Mucosa of descending colon (tissue), 3 donors: ENCODE results near the gene PMS1. TPM values are rescaled to one million over a fixed set of nuclear protein-coding genes. Genes with fewer than 3 reads are reported as not detected.

Experiments
- ATAC-seq: fragments of 200-7000 bp; cut with Tn5 transposase; one replicate; pipeline ENCODE4 v1.9.1; 2020; ENCODE audit warnings: mild to moderate bottlenecking, moderate library complexity
- DNase-seq, 3 donors: peaks; one replicate each; pipeline ENCODE4 v3.0.0-alpha.2; 2020
- H3K36me3 ChIP-seq: fragments of 200-600 bp; one replicate; pipeline ENCODE4 v1.8.0; 2021; ENCODE audit warnings: low read depth, mild to moderate bottlenecking
- H3K4me1 ChIP-seq: fragments of 200-600 bp; one replicate; pipeline ENCODE4 v1.8.0; 2021; ENCODE audit warnings: low read depth, mild to moderate bottlenecking
- H3K4me3 ChIP-seq: fragments of 200-600 bp; one replicate; pipeline ENCODE4 v1.8.0; 2021; ENCODE audit warnings: mild to moderate bottlenecking
- H3K9me3 ChIP-seq: fragments of 200-600 bp; one replicate; pipeline ENCODE4 v1.8.0; 2021; ENCODE audit warnings: mild to moderate bottlenecking
- intact Hi-C, 2 donors: fragments of 100-400 bp; cut with DNase I in 1 of 2; cut with micrococcal nuclease in 1 of 2; formaldehyde crosslinking; loops; one replicate each; pipeline versions ENCODE4 v1.11.0 to v1.11.1; 2022; cut with DNase I, micrococcal nuclease
- total RNA-seq, 3 donors: library from RNA; stranded (reverse); fragmentation: NEBNext Ultra II Directional in 2 of 3; extraction: Animal tissue kit (Norgen Biotek cat#: 25700) in 2 of 3; gene quantifications; one replicate each; pipeline versions ENCODE4 v1.2.1 to v1.2.4, GENCODE V29; 2021 to 2023
- TF ChIP-seq, protein P1 (sequence below): fragments of 200-600 bp; IDR thresholded peaks from one replicate; pipeline ENCODE4 v1.8.0; 2022; ENCODE audit warnings: antibody characterized with exemption, mild to moderate bottlenecking
- donor health status: DM: no; HTN: no; CAD: no; lungs with moderate emphysema.
- donor health status: DM: no; HTN: no; CAD: no.
- donor health status: DM: no; HTN: yes; CAD: no.

Gene PMS1
- total RNA-seq, 3 donors from 2014 or later = 13.5 to 30.3 (median 17.2) TPM

GRCh38 chr2:189799030-189799331, 14.7 kb downstream of the PMS1 start:
- no peak overlapping the region for H3K4me3 ChIP-seq
- H3K36me3 ChIP-seq = no peaks in the 10 kb centered on the region
- no peak for ATAC-seq
- H3K9me3 ChIP-seq = no peaks in the 10 kb centered on the region
- H3K4me1 ChIP-seq = no peaks in the 10 kb centered on the region
- TF ChIP-seq, protein P1, sequence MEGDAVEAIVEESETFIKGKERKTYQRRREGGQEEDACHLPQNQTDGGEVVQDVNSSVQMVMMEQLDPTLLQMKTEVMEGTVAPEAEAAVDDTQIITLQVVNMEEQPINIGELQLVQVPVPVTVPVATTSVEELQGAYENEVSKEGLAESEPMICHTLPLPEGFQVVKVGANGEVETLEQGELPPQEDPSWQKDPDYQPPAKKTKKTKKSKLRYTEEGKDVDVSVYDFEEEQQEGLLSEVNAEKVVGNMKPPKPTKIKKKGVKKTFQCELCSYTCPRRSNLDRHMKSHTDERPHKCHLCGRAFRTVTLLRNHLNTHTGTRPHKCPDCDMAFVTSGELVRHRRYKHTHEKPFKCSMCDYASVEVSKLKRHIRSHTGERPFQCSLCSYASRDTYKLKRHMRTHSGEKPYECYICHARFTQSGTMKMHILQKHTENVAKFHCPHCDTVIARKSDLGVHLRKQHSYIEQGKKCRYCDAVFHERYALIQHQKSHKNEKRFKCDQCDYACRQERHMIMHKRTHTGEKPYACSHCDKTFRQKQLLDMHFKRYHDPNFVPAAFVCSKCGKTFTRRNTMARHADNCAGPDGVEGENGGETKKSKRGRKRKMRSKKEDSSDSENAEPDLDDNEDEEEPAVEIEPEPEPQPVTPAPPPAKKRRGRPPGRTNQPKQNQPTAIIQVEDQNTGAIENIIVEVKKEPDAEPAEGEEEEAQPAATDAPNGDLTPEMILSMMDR = no peak
- intact Hi-C loops = no loop called here
- DNase-seq = no peak

GRCh38 chr2:189799531-189799930, 15.3 kb downstream of the PMS1 start:
- H3K4me3 ChIP-seq = no peak overlapping the region
- intact Hi-C loops = no loop called here
- no peaks in the 10 kb centered on the region for H3K36me3 ChIP-seq
- no peaks in the 10 kb centered on the region for H3K4me1 ChIP-seq
- DNase-seq (no peak), ATAC-seq (no peak)
- H3K9me3 ChIP-seq = no peaks in the 10 kb centered on the region
- TF ChIP-seq, protein P1 = no peak

DNA sequence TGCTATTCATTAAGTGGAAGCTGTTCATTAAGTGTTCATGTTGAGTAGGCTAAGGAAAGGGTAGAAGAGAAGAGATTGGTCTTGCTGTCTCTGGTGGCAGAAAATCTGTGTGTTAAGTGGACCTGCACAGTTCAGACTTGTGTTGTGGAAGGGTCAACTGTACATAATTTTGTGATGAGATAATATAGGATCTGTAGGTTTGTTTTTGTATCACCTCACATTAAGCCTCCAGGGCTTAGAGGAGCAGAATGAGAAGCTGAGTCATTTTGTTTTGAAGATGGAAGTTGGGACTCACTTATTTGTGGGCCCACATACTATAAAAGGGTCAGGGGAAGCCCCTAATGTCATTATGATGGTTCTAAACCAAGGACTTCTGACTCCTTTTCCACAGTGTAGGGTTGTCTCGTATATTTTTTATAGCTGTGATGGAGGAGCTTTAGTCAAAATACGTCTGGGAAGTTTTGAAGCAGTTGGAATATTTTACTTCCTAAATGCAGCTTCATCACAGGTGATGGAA, 18.2 kb downstream of the PMS1 start:
- TF ChIP-seq, protein P1 = no peak
- DNase-seq = no peak

DNA sequence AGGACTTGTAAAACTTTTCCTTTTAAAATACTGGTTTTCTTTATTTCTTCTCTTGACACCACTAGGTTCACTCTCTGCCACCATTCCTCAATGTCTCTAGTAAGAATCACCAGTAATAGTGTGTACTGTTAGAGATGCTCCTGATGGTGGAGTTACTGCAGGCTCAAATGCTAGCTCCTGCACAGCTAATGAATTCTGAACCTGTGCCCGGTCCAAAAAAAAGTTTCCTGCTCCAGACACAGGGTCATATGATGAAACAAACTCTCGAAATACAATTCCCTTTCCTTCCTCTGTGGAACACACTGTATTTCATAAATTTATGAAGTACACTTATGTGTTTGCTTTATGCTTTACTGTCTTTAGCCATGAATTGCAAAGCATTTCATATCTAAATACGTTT, 19.2 kb downstream of the PMS1 start:
- no peaks in the 10 kb centered on the region for H3K4me1 ChIP-seq
- no peaks in the 10 kb centered on the region for H3K9me3 ChIP-seq
- DNase-seq (no peak), ATAC-seq (no peak)
- H3K4me3 ChIP-seq = no peak overlapping the region
- intact Hi-C loops = no loop called here
- TF ChIP-seq, protein P1 = no peak
- no peaks in the 10 kb centered on the region for H3K36me3 ChIP-seq

More for the DNA sequence above, 18.2 kb downstream of the PMS1 start:
- no peak for ATAC-seq
- Histone ChIP-seq H3K9me3 (no peaks in the 10 kb centered on the region), H3K36me3 (no peaks in the 10 kb centered on the region), H3K4me1 (no peaks in the 10 kb centered on the region), H3K4me3 (no peak overlapping the region)
- intact Hi-C loops = no loop called here

GRCh38 chr2:189818249-189819038, 34.2 kb downstream of the PMS1 start:
- Histone ChIP-seq H3K36me3 (no peaks in the 10 kb centered on the region), H3K4me1 (no peaks in the 10 kb centered on the region), H3K4me3 (no peak overlapping the region), H3K9me3 (no peaks in the 10 kb centered on the region)
- ATAC-seq = no peak
- TF ChIP-seq, protein P1 = no peak
- no peak for DNase-seq
- intact Hi-C loops = no loop called here
